ENCODE results near the gene CALB2.

- no peak for TF ChIP-seq CTCF (IDR thresholded peaks at IDR 0.05)
- no peak for TF ChIP-seq EZH2 (IDR thresholded peaks at IDR 0.05; ENCODE audit: borderline replicate concordance, insufficient read depth, low read depth, low read length, poor library complexity, severe bottlenecking)
Observed at GRCh38 chr16:71426880-71427615, 68.5 kb downstream of the CALB2 start.
